ENCODE data around the gene SKAP2.

The SKAP2 gene

GRCh38 chr7:26668821-26669220 lies 195.6 kb downstream of the SKAP2 start:
- no peaks in the 10 kb centered on the region for H3K27me3 Mint-ChIP-seq
- H3K9me3 Mint-ChIP-seq = no peaks in the 10 kb centered on the region
- H3K4me3 Mint-ChIP-seq = no peak overlapping the region
- H3K4me1 Mint-ChIP-seq = peaks cover 3 to 9% of the 10 kb centered on the region in 2 donors
- ATAC-seq (replicated peaks) = no peak
- DNase-seq = no peak
- H3K27ac Mint-ChIP-seq = no peak overlapping the region
- H3K36me3 Mint-ChIP-seq = peaks cover 0 to 6% of the 10 kb centered on the region in 2 donors

- ATAC-seq (replicated peaks) (peak; percentile 57 to 61), DNase-seq (peak; percentile 49)
- Mint-ChIP-seq H3K4me1 (peaks cover 3 to 9% of the 10 kb centered on the region in 2 donors), H3K9me3 (no peaks in the 10 kb centered on the region), H3K36me3 (peaks cover 0 to 7% of the 10 kb centered on the region in 2 donors), H3K27me3 (no peaks in the 10 kb centered on the region), H3K27ac (no peak overlapping the region), H3K4me3 (no peak overlapping the region)
Observed at GRCh38 chr7:26667514-26668133, 196.8 kb downstream of the SKAP2 start.

- peak overlapping the region; percentile 37 for H3K27ac Mint-ChIP-seq
- H3K36me3 Mint-ChIP-seq = peaks cover 0 to 4% of the 10 kb centered on the region in 2 donors
- no peaks in the 10 kb centered on the region for H3K27me3 Mint-ChIP-seq
- no peak overlapping the region for H3K4me3 Mint-ChIP-seq
- DNase-seq (no peak), ATAC-seq (replicated peaks) (no peak)
- peaks cover 3 to 9% of the 10 kb centered on the region in 2 donors for H3K4me1 Mint-ChIP-seq
- no peaks in the 10 kb centered on the region for H3K9me3 Mint-ChIP-seq
Observed at GRCh38 chr7:26664735-26665416, 199.5 kb downstream of the SKAP2 start.

GRCh38 chr7:26664274-26664673 lies 200.1 kb downstream of the SKAP2 start:
- Mint-ChIP-seq H3K27ac (no peak overlapping the region), H3K4me1 (peaks cover 3 to 9% of the 10 kb centered on the region in 2 donors), H3K4me3 (no peak overlapping the region), H3K27me3 (no peaks in the 10 kb centered on the region), H3K36me3 (peaks cover 0 to 4% of the 10 kb centered on the region in 2 donors), H3K9me3 (no peaks in the 10 kb centered on the region)
- ATAC-seq (replicated peaks) = no peak
- DNase-seq = no peak

- H3K27me3 Mint-ChIP-seq = no peaks in the 10 kb centered on the region
- no peaks in the 10 kb centered on the region for H3K9me3 Mint-ChIP-seq
- peaks cover 3 to 9% of the 10 kb centered on the region in 2 donors for H3K4me1 Mint-ChIP-seq
- DNase-seq = no peak
- no peak overlapping the region for H3K4me3 Mint-ChIP-seq
- peaks cover 0 to 4% of the 10 kb centered on the region in 2 donors for H3K36me3 Mint-ChIP-seq
- ATAC-seq (replicated peaks) = no peak
- H3K27ac Mint-ChIP-seq = no peak overlapping the region
Observed at GRCh38 chr7:26663874-26664273, 200.5 kb downstream of the SKAP2 start.

GRCh38 chr7:26662646-26663045 lies 201.7 kb downstream of the SKAP2 start:
- no peak overlapping the region for H3K4me3 Mint-ChIP-seq
- H3K27ac Mint-ChIP-seq = no peak overlapping the region
- no peaks in the 10 kb centered on the region for H3K9me3 Mint-ChIP-seq
- peaks cover 0 to 4% of the 10 kb centered on the region in 2 donors for H3K36me3 Mint-ChIP-seq
- ATAC-seq (replicated peaks) (no peak), DNase-seq (no peak)
- no peaks in the 10 kb centered on the region for H3K27me3 Mint-ChIP-seq
- peaks cover 3 to 9% of the 10 kb centered on the region in 2 donors for H3K4me1 Mint-ChIP-seq

GRCh38 chr7:26659121-26659520 lies 205.3 kb downstream of the SKAP2 start:
- DNase-seq = no peak
- H3K27ac Mint-ChIP-seq = no peak overlapping the region
- H3K9me3 Mint-ChIP-seq = no peaks in the 10 kb centered on the region
- no peaks in the 10 kb centered on the region for H3K4me1 Mint-ChIP-seq
- H3K4me3 Mint-ChIP-seq = no peak overlapping the region
- peaks cover 0 to 1% of the 10 kb centered on the region in 2 donors for H3K36me3 Mint-ChIP-seq
- no peaks in the 10 kb centered on the region for H3K27me3 Mint-ChIP-seq
- ATAC-seq (replicated peaks) = no peak

GRCh38 chr7:26658389-26659084 lies 205.9 kb downstream of the SKAP2 start:
- H3K36me3 Mint-ChIP-seq = peaks cover 0 to 1% of the 10 kb centered on the region in 2 donors
- no peak overlapping the region for H3K4me3 Mint-ChIP-seq
- no peak overlapping the region for H3K27ac Mint-ChIP-seq
- DNase-seq (no peak), ATAC-seq (replicated peaks) (no peak)
- no peaks in the 10 kb centered on the region for H3K27me3 Mint-ChIP-seq
- H3K9me3 Mint-ChIP-seq = no peaks in the 10 kb centered on the region
- H3K4me1 Mint-ChIP-seq = no peaks in the 10 kb centered on the region

GRCh38 chr7:26657686-26658388 lies 206.6 kb downstream of the SKAP2 start:
- H3K4me1 Mint-ChIP-seq = no peaks in the 10 kb centered on the region

GRCh38 chr7:26657206-26657641 lies 207.2 kb downstream of the SKAP2 start:
- Mint-ChIP-seq H3K27ac (no peak overlapping the region), H3K4me1 (no peaks in the 10 kb centered on the region), H3K36me3 (no peaks in the 10 kb centered on the region), H3K4me3 (no peak overlapping the region), H3K9me3 (no peaks in the 10 kb centered on the region), H3K27me3 (no peaks in the 10 kb centered on the region)
- ATAC-seq (replicated peaks) = no peak
- DNase-seq = no peak

More at GRCh38 chr7:26657686-26658388, 206.6 kb downstream of the SKAP2 start:
- Mint-ChIP-seq H3K4me3 (no peak overlapping the region), H3K36me3 (peaks cover 0 to 1% of the 10 kb centered on the region in 2 donors), H3K9me3 (no peaks in the 10 kb centered on the region), H3K27me3 (no peaks in the 10 kb centered on the region), H3K27ac (no peak overlapping the region)
- ATAC-seq (replicated peaks) = no peak
- DNase-seq = no peak

- H3K36me3 Mint-ChIP-seq = peaks cover 0 to 3% of the 10 kb centered on the region in 2 donors
- no peaks in the 10 kb centered on the region for H3K9me3 Mint-ChIP-seq
- no peak overlapping the region for H3K27ac Mint-ChIP-seq
- no peaks in the 10 kb centered on the region for H3K27me3 Mint-ChIP-seq
- no peaks in the 10 kb centered on the region for H3K4me1 Mint-ChIP-seq
- H3K4me3 Mint-ChIP-seq = no peak overlapping the region
- no peak for DNase-seq
- ATAC-seq (replicated peaks) = no peak
Observed at GRCh38 chr7:26656735-26657134, 207.7 kb downstream of the SKAP2 start.

- H3K36me3 Mint-ChIP-seq = peaks cover 0 to 4% of the 10 kb centered on the region in 2 donors
- ATAC-seq (replicated peaks) = no peak
Observed at GRCh38 chr7:26655781-26656180, 208.6 kb downstream of the SKAP2 start.

GRCh38 chr7:26653430-26654399 lies 210.7 kb downstream of the SKAP2 start:
- Mint-ChIP-seq H3K9me3 (no peaks in the 10 kb centered on the region), H3K4me3 (no peak overlapping the region), H3K36me3 (peaks cover 3 to 4% of the 10 kb centered on the region in 2 donors), H3K27ac (no peak overlapping the region), H3K27me3 (no peaks in the 10 kb centered on the region), H3K4me1 (no peaks in the 10 kb centered on the region)
- no peak for DNase-seq
- no peak for ATAC-seq (replicated peaks)

More at GRCh38 chr7:26655781-26656180, 208.6 kb downstream of the SKAP2 start:
- Mint-ChIP-seq H3K9me3 (no peaks in the 10 kb centered on the region), H3K4me1 (no peaks in the 10 kb centered on the region), H3K27me3 (no peaks in the 10 kb centered on the region), H3K4me3 (no peak overlapping the region), H3K27ac (no peak overlapping the region)
- DNase-seq = no peak

All from stimulated activated naive B cell treated with anti-CD40 and anti-IgM and Interleukin-4, amounts not matched to agents 10 μg/mL and 1 μg/mL and 100 μg/mL, for 72 hours (primary cell).